Measurements from ENCODE around the gene IRAK2. TPM values are rescaled to one million over a fixed set of nuclear protein-coding genes. Genes with fewer than 3 reads are reported as not detected.
A peak's percentile ranks its signal among the peaks of the same experiment; 100 is the strongest.

Gene IRAK2
- total RNA-seq, 1 experiment from 2014 or later, result 0.34 TPM

GRCh38 chr3:10247679-10248183, 83.0 kb downstream of the IRAK2 start:
- ChIA-PET CTCF (interaction anchor here (0.7 kb wide), 1 partner anchor 56 kb away, joined by 3 read pairs; no protein-coding TSS in a partner anchor), POLR2A (ENCODE audit: low non-redundant PET) (interaction anchor here (0.6 kb wide), 1 partner anchor 35 kb away, joined by 3 read pairs; no protein-coding TSS in a partner anchor)
- TF ChIP-seq CTCF (conservative IDR thresholded peaks at IDR 0.05; ENCODE audit: low read depth, low read length) (no peak), EZH2 (IDR thresholded peaks at IDR 0.05; ENCODE audit: borderline replicate concordance, low read depth, low read length, poor library complexity, severe bottlenecking) (no peak)
- DNase-seq (ENCODE audit: low spot score), result no peak
- BruUV-seq (replicated peaks), result TSS peak; percentile 44
- H3K4me3 ChIP-seq (ENCODE audit: low read depth, low read length, poor library complexity, severe bottlenecking), result peak overlapping the region; percentile 63
- H3K27ac ChIP-seq (ENCODE audit: low read depth, low read length, poor library complexity, severe bottlenecking), result peak overlapping the region; percentile 78
- H3K27me3 ChIP-seq (replicated peaks; ENCODE audit: insufficient read depth, low read depth, low read length, poor library complexity), result no peaks in the 10 kb centered on the region
- H3K36me3 ChIP-seq (ENCODE audit: insufficient read depth, low read length, poor library complexity, severe bottlenecking), result peaks cover 6% of the 10 kb centered on the region
- H3K9me3 ChIP-seq (ENCODE audit: low read depth, low read length, poor library complexity, severe bottlenecking), result peaks cover 15% of the 10 kb centered on the region
- peaks cover 7% of the 10 kb centered on the region for H3K4me1 ChIP-seq (ENCODE audit: insufficient read depth, low read length, poor library complexity, severe bottlenecking)
- intact Hi-C loops (cut with micrococcal nuclease; ENCODE audit: unreplicated experiment), result no loop called here

- H3K4me1 ChIP-seq (ENCODE audit: insufficient read depth, low read length, poor library complexity, severe bottlenecking), result peaks cover 7% of the 10 kb centered on the region
- TF ChIP-seq CTCF (conservative IDR thresholded peaks at IDR 0.05; ENCODE audit: low read depth, low read length) (no peak), EZH2 (IDR thresholded peaks at IDR 0.05; ENCODE audit: borderline replicate concordance, low read depth, low read length, poor library complexity, severe bottlenecking) (no peak)
- peak within 1 kb of the TSS; percentile 63 for H3K4me3 ChIP-seq (ENCODE audit: low read depth, low read length, poor library complexity, severe bottlenecking)
- CTCF ChIA-PET, result interaction anchor here (0.7 kb wide), 1 partner anchor 57 kb away, joined by 3 read pairs; no protein-coding TSS in a partner anchor
- POLR2A ChIA-PET (ENCODE audit: low non-redundant PET), result interaction anchor here (0.6 kb wide), 1 partner anchor 35 kb away, joined by 3 read pairs; no protein-coding TSS in a partner anchor
- H3K9me3 ChIP-seq (ENCODE audit: low read depth, low read length, poor library complexity, severe bottlenecking), result peaks cover 15% of the 10 kb centered on the region
- no peaks in the 10 kb centered on the region for H3K27me3 ChIP-seq (replicated peaks; ENCODE audit: insufficient read depth, low read depth, low read length, poor library complexity)
- H3K36me3 ChIP-seq (ENCODE audit: insufficient read depth, low read length, poor library complexity, severe bottlenecking), result peaks cover 9% of the 10 kb centered on the region
- peak; percentile 98 for DNase-seq (ENCODE audit: low spot score)
- no TSS peak for BruUV-seq (replicated peaks)
- peak within 1 kb of the TSS; percentile 78 for H3K27ac ChIP-seq (ENCODE audit: low read depth, low read length, poor library complexity, severe bottlenecking)
- intact Hi-C loops (cut with micrococcal nuclease; ENCODE audit: unreplicated experiment), result no loop called here
Measured at GRCh38 chr3:10248184-10248983, 83.7 kb downstream of the IRAK2 start, which contains the start of gene TATDN2. Gene TATDN2 (plus strand): TSS chr3:10248459. CDS start chr3:10249201, 742 bp downstream.

GRCh38 chr3:10248984-10249748, 84.4 kb downstream of the IRAK2 start:
- H3K27me3 ChIP-seq (replicated peaks; ENCODE audit: insufficient read depth, low read depth, low read length, poor library complexity), result no peaks in the 10 kb centered on the region
- peaks cover 7% of the 10 kb centered on the region for H3K4me1 ChIP-seq (ENCODE audit: insufficient read depth, low read length, poor library complexity, severe bottlenecking)
- H3K9me3 ChIP-seq (ENCODE audit: low read depth, low read length, poor library complexity, severe bottlenecking), result peaks cover 15% of the 10 kb centered on the region
- no TSS peak for BruUV-seq (replicated peaks)
- CTCF ChIA-PET, result interaction anchor here (0.9 kb wide), 1 partner anchor 1643 kb away, joined by 3 read pairs; no protein-coding TSS in a partner anchor
- intact Hi-C loops (cut with micrococcal nuclease; ENCODE audit: unreplicated experiment), result no loop called here
- H3K27ac ChIP-seq (ENCODE audit: low read depth, low read length, poor library complexity, severe bottlenecking), result peak overlapping the region; percentile 78
- TF ChIP-seq EZH2 (IDR thresholded peaks at IDR 0.05; ENCODE audit: borderline replicate concordance, low read depth, low read length, poor library complexity, severe bottlenecking) (no peak), CTCF (conservative IDR thresholded peaks at IDR 0.05; ENCODE audit: low read depth, low read length) (no peak)
- POLR2A ChIA-PET (ENCODE audit: low non-redundant PET), result no interaction called here
- DNase-seq (ENCODE audit: low spot score), result peak; percentile 51
- peaks cover 15% of the 10 kb centered on the region for H3K36me3 ChIP-seq (ENCODE audit: insufficient read depth, low read length, poor library complexity, severe bottlenecking)
- peak overlapping the region; percentile 63 for H3K4me3 ChIP-seq (ENCODE audit: low read depth, low read length, poor library complexity, severe bottlenecking)
